GM12892 (cell line): Measurements from ENCODE around the gene LMTK3.

ENCODE experiments used
- POLR2A ChIP-seq: IDR thresholded peaks from 2 replicates; pipeline ENCODE4 v1.6.1; 2011; ENCODE audit warnings: low read depth, low read length, control low read depth
- POLR2AphosphoS5 ChIP-seq: IDR thresholded peaks from 2 replicates; pipeline ENCODE4 v1.6.1; 2011; ENCODE audit warnings: low read depth, low read length, control low read depth
- TAF1 ChIP-seq: IDR thresholded peaks from 2 replicates; pipeline ENCODE4 v1.6.1; 2011; ENCODE audit warnings: low read depth, mild to moderate bottlenecking, control low read depth, low read length, borderline replicate concordance

DNA sequence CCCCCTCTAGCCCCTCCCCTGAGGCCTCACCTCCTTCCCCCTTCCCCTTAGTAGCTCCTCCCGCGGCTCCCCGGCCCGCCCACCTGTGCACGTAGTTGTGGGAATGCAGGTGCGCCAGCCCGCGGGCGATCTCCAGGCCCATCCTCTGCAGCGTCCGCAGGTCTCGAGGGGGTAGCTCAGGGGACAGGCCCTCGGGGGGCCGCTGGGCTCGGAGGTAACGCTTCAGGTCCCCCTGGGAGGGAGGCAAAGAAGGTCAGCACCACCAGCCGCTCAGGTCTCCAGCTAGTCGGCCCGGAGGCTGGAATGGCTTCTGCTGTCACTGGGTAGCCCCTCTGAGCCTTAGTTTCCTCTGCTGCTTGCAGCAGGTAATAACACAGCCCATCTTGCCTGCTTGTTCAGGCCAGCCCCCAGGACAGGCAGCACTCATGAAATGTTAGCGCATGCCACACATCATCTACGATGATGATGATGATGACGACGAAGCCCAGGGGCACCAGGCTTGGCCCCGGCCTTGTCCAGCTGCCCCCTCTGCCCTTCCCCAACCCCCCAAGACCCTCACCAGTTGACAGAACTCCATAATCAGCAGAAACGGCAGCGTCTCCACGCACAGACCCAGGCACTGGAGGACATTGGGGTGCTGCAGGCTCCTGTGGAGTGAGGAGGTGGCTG is 9.2 kb downstream of the LMTK3 start:
- TF ChIP-seq TAF1 (no peak), POLR2A (no peak), POLR2AphosphoS5 (no peak)
